Mesothelial cell of epicardium (in vitro differentiated cells): ENCODE measurements around the gene MRGPRE. TPM values are rescaled to one million over a fixed set of nuclear protein-coding genes. Genes with fewer than 3 reads are reported as not detected.

ENCODE experiments used
- DNase-seq, 2 experiments: peaks; one replicate each; pipeline ENCODE4 v3.0.0; 2021; ENCODE audit warnings: low spot score in 2 of 2; ENCODE audit not compliant: unreplicated experiment in 2 of 2
- H3K27ac Mint-ChIP-seq: 2 replicates; pipeline ENCODE4 v1.8.0; 2021; ENCODE audit warnings: mixed read lengths
- H3K27me3 Mint-ChIP-seq: 2 replicates; pipeline ENCODE4 v1.8.0; 2021; ENCODE audit warnings: low read depth, mixed read lengths
- H3K36me3 Mint-ChIP-seq: 2 replicates; pipeline ENCODE4 v1.8.0; 2021; ENCODE audit warnings: mixed read lengths
- H3K4me1 Mint-ChIP-seq: 2 replicates; pipeline ENCODE4 v1.8.0; 2021; ENCODE audit warnings: mixed read lengths
- H3K4me3 Mint-ChIP-seq: 2 replicates; pipeline ENCODE4 v1.8.0; 2021; ENCODE audit warnings: mild to moderate bottlenecking, moderate library complexity, mixed read lengths
- H3K9me3 Mint-ChIP-seq: 2 replicates; pipeline ENCODE4 v1.8.0; 2021; ENCODE audit warnings: mixed read lengths
- total RNA-seq: library from RNA; stranded (reverse); gene quantifications from 3 replicates; pipeline ENCODE4 v1.2.1, GENCODE V29; 2021
- TF ChIP-seq, protein P1 (sequence below): fragments of 200-600 bp; sonication (generic); IDR thresholded peaks from one replicate; pipeline ENCODE4 v1.5.0; 2021; ENCODE audit warnings: antibody characterized with exemption; ENCODE audit not compliant: unreplicated experiment

The MRGPRE gene
- total RNA-seq, 1 donor from 2014 or later = not detected

DNA sequence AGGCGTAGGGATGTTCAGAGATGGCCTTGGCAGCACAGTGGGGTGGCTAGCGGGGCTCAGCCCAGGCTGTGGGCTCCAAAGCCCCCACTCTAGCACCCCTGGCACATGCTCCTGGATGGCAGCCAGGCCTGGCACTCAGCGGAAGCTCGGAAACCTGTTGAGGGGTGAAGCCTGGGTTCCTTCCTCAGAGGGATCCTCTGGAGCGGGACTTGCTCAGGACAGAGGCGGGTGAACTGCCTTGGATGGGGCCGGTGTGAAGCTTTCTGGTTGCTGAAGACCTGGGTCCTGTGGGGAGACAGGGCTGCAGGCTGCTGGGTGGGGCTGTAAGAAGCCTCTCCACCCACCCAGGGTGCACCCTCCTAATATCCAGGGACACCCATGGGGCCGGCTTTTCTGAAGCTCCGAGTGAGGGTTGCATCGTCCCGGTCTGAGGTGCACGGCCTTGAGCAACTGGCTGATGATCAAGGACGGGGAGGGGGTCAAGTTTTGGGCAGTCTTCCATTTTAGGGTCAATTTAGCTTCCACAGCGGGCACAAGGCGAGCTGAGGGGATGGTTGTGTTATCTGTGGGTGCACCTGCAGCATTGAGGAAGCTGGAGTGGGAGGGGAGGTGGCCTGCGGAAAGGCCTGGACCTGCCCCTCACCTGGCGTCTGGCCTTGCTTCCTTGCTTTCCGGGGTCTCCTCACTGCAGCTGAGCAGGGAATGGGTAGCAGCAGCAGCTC lies 5.2 kb downstream of the MRGPRE start:
- Mint-ChIP-seq H3K9me3 (no peaks in the 10 kb centered on the region), H3K27ac (no peak overlapping the region), H3K36me3 (no peaks in the 10 kb centered on the region), H3K4me3 (no peak overlapping the region), H3K4me1 (no peaks in the 10 kb centered on the region), H3K27me3 (peaks cover 28% of the 10 kb centered on the region)
- DNase-seq = no peak
- TF ChIP-seq, protein P1, sequence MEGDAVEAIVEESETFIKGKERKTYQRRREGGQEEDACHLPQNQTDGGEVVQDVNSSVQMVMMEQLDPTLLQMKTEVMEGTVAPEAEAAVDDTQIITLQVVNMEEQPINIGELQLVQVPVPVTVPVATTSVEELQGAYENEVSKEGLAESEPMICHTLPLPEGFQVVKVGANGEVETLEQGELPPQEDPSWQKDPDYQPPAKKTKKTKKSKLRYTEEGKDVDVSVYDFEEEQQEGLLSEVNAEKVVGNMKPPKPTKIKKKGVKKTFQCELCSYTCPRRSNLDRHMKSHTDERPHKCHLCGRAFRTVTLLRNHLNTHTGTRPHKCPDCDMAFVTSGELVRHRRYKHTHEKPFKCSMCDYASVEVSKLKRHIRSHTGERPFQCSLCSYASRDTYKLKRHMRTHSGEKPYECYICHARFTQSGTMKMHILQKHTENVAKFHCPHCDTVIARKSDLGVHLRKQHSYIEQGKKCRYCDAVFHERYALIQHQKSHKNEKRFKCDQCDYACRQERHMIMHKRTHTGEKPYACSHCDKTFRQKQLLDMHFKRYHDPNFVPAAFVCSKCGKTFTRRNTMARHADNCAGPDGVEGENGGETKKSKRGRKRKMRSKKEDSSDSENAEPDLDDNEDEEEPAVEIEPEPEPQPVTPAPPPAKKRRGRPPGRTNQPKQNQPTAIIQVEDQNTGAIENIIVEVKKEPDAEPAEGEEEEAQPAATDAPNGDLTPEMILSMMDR = no peak

DNA sequence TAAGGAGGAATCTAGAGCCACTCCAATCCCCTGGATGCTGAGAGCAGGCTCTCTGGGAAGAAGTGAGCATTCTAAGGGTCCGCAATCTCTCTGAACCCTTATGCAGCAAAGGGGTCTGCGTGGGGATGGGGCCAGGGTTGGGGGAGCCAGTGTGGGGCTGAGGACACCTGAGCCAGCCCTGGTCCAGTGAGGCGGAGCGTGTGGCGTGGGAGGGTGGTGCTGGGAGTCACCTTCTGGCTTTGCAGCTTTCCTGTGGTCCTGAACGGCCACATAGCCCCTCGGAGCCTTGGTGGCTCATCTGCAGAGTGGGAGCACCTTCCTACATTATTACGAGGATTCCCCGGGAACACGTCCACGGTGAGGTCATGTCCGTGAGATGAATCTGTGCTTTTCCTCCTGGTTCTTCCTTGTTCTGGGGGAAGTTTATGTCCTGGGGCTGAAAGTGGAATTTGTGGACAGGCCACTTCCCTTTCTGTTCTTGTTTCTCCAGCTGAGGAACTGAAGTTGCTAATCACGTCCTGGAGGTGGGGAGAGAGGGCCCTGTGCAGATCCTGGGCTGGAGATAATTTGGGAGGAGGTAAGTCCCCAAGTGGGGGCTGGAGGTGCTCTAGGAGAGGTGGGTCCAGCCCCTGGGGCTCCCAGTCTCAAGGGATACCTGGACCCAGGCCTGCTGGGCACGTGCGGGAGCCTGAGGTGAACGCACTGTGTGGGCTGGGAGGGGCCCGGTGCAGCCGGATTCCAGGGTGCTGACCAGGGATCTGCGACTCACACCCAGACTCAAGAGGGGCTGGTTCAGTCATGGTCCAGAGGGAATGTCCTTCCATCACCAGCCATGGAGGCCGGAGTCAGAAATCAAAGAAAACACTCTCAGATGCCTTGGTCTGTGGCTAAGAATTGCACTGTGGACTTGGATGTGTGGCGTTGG lies 6.1 kb downstream of the MRGPRE start:
- H3K9me3 Mint-ChIP-seq = no peaks in the 10 kb centered on the region
- TF ChIP-seq, protein P1 = no peak
- no peaks in the 10 kb centered on the region for H3K36me3 Mint-ChIP-seq
- no peaks in the 10 kb centered on the region for H3K4me1 Mint-ChIP-seq
- H3K27ac Mint-ChIP-seq = no peak overlapping the region
- DNase-seq = no peak
- H3K4me3 Mint-ChIP-seq = no peak overlapping the region
- peaks cover 33% of the 10 kb centered on the region for H3K27me3 Mint-ChIP-seq

DNA sequence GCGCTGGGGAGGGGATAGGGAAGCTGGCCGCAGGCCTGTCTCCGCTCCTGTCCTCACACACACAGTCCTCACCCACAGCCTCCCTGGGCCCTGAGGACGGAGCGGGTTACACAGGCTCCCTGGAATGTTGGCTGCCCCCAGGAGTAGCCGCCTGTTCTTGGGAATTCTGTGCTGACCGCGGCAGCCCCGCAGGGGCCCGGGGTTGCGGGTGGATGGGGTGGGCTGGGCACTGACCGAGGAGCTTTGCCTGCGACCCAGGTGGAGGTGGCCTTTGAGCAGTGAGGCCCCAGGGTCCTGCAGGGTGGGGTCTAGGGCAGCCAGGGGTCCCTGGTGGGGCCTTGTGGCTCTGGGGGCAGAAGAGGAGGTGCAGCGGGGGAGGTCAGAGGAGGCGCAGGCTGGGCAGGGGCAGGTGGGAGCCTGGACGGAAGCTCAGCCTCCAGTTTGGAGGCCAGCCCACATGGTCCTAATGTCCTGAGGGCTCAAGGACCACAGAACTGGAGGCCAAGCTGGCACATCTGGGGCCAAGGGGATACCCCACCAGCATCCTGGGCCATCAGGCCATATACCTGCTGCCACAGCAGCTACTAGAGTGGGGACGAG lies 7.0 kb downstream of the MRGPRE start:
- no peak overlapping the region for H3K4me3 Mint-ChIP-seq
- no peak overlapping the region for H3K27ac Mint-ChIP-seq
- no peak for DNase-seq
- H3K27me3 Mint-ChIP-seq = peaks cover 33% of the 10 kb centered on the region
- TF ChIP-seq, protein P1 = no peak
- no peaks in the 10 kb centered on the region for H3K9me3 Mint-ChIP-seq
- no peaks in the 10 kb centered on the region for H3K36me3 Mint-ChIP-seq
- H3K4me1 Mint-ChIP-seq = no peaks in the 10 kb centered on the region

DNA sequence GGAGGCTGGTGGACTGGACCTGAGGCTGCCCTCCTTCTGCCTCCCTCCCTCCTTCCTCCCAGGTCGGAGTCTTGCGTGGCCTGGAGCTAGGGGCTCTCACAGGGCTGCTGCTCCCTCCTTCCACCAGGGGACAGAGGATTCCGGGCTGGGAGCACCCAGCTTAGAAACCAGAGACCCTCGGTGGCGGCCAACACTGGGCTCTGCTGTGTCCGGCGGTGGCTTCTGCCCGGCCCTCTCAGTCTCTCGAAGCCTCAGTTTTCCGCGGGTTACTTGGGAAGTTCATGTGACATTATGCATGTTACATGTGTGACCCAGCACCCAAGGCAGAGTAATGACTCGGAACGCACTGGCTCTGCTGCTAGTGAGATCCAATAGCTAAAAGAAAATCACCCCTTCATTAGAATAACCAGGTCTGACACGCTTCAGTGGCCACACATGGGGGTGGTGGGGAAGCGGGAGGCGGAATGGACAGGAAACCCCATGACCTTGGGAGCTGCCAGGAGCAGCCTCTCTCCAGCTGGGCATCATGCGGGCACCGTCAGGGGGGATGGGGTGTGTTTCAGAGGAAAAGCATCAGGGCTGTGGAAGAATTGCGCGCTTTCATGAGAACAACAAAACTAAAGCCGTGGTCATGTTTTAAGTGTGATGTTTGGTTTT lies 7.7 kb downstream of the MRGPRE start:
- Mint-ChIP-seq H3K27me3 (peaks cover 36% of the 10 kb centered on the region), H3K4me1 (no peaks in the 10 kb centered on the region), H3K27ac (no peak overlapping the region), H3K9me3 (no peaks in the 10 kb centered on the region), H3K36me3 (no peaks in the 10 kb centered on the region), H3K4me3 (no peak overlapping the region)
- DNase-seq = no peak
- TF ChIP-seq, protein P1 = no peak

DNA sequence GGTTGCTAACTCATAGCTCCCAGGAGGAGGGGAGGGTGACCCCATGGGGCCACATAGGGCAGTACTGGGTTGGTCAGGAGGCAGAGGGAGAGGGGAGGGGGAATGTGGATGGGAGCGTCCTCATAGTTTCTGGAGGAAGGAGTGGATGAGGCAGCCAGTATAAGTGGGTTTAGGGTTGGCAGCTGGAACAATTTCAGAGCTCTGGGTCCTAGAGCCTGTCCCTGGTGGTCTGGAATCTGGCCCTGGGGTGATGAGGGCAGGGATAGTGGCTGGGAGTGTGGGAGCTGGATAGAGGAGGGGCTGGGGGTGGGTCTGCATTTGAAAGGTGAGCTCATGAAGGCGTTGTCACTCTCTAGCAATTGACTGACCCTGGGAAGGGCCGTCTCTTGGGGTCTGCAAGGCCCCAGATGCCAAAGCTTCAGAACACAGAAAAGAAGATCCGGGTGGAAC lies 8.3 kb downstream of the MRGPRE start:
- Mint-ChIP-seq H3K4me3 (no peak overlapping the region), H3K27me3 (peaks cover 41% of the 10 kb centered on the region), H3K27ac (no peak overlapping the region), H3K9me3 (no peaks in the 10 kb centered on the region), H3K4me1 (no peaks in the 10 kb centered on the region), H3K36me3 (no peaks in the 10 kb centered on the region)
- no peak for DNase-seq
- TF ChIP-seq, protein P1 = no peak
